ENCODE results near the gene CADPS. TPM values are rescaled to one million over a fixed set of nuclear protein-coding genes. Genes with fewer than 3 reads are reported as not detected.

Gene CADPS
- total and polyA plus RNA-seq, 2 of the 4 experiments (the other 2 are of a cell fraction): not detected

GRCh38 chr3:62672988-62673313, 202.3 kb downstream of the CADPS start:
- in situ Hi-C loops (cut with MboI; ENCODE audit: low sequenced_read_pairs): no loop called here
- no peaks in the 10 kb centered on the region for H3K9me1 ChIP-seq (ENCODE audit: insufficient read depth, low read length)
- no peaks in the 10 kb centered on the region for H3K4me1 ChIP-seq (ENCODE audit: control insufficient read depth, insufficient read depth, low read length)
- no peaks in the 10 kb centered on the region; the same call in 1 of the 2 replicates for H3K27me3 ChIP-seq (ENCODE audit: control insufficient read depth, insufficient read depth, low read length)
- H3K56ac ChIP-seq (ENCODE audit: extremely low read depth, insufficient read depth, low read length): no peak overlapping the region
- H3K4me3 ChIP-seq (ENCODE audit: insufficient read depth, low read depth, low read length): no peak overlapping the region
- no peak overlapping the region for H2BK20ac ChIP-seq (ENCODE audit: low read depth, low read length)
- intact Hi-C loops (cut with micrococcal nuclease): no loop called here
- H4K5ac ChIP-seq (ENCODE audit: low read depth, low read length): no peak overlapping the region
- H3K79me1 ChIP-seq (ENCODE audit: low read depth in 1 of 2, low read length in 2 of 2): no peaks in the 10 kb centered on the region
- H3K27ac ChIP-seq (ENCODE audit: insufficient read depth, low read length): no peak overlapping the region
- no peak overlapping the region for H3K14ac ChIP-seq (replicated peaks; ENCODE audit: low read depth, low read length)
- H3K9me3 ChIP-seq (ENCODE audit: control insufficient read depth, insufficient read depth, low read length): no peaks in the 10 kb centered on the region
- DNase-seq (no peak), ATAC-seq (ENCODE audit: low read depth) (no peak)
- no peak overlapping the region for H4K91ac ChIP-seq (ENCODE audit: insufficient read depth, low read depth, low read length)
- no peak overlapping the region for H2BK15ac ChIP-seq (ENCODE audit: low read depth, low read length)
- H2BK120ac ChIP-seq (ENCODE audit: low read depth, low read length): no peak overlapping the region
- H3K4ac ChIP-seq (ENCODE audit: low read depth, low read length): no peak overlapping the region
- no peak for TF ChIP-seq CEBPB (IDR thresholded peaks at IDR 0.05; ENCODE audit: low read depth, low read length)
- TF ChIP-seq CTCF (conservative IDR thresholded peaks at IDR 0.05; ENCODE audit: low read depth, low read length): no peak
- no peak for TF ChIP-seq RFX5 (IDR thresholded peaks at IDR 0.05; ENCODE audit: low read depth, low read length)
- TF ChIP-seq ELK1 (IDR thresholded peaks at IDR 0.05; ENCODE audit: borderline replicate concordance, low read depth, low read length): no peak
- no peak for TF ChIP-seq RAD21 (IDR thresholded peaks at IDR 0.05; ENCODE audit: low read length)
- TF ChIP-seq POLR2A (IDR thresholded peaks at IDR 0.05; ENCODE audit: low read depth, low read length): no peak
- TF ChIP-seq BHLHE40 (IDR thresholded peaks at IDR 0.05; ENCODE audit: low read depth, low read length): no peak
- no peaks in the 10 kb centered on the region for H4K20me1 ChIP-seq (ENCODE audit: insufficient read depth, low read length)
- H2BK5ac ChIP-seq (ENCODE audit: low read depth, low read length, poor library complexity, severe bottlenecking): no peak overlapping the region
- H3K36me3 ChIP-seq (ENCODE audit: control insufficient read depth, insufficient read depth, low read length): no peaks in the 10 kb centered on the region
- no peak overlapping the region for H3K23ac ChIP-seq (ENCODE audit: low read depth, low read length)
- CTCF ChIA-PET: no interaction called here
- no peak overlapping the region for H3K9ac ChIP-seq (ENCODE audit: low read depth, low read length)
- no peak overlapping the region for H4K8ac ChIP-seq (ENCODE audit: low read depth in 2 of 2, low read length in 2 of 2)
- H2AK5ac ChIP-seq (ENCODE audit: low read depth, low read length): no peak overlapping the region
- no peak overlapping the region for H3K18ac ChIP-seq (ENCODE audit: low read depth, low read length)
- no peak overlapping the region for H3K4me2 ChIP-seq (ENCODE audit: low read depth, low read length)
- no TSS peak for BruUV-seq (replicated peaks)
- no peak overlapping the region for H2AFZ ChIP-seq (replicated peaks; ENCODE audit: low read length, poor library complexity)
- H2AK9ac ChIP-seq (replicated peaks; ENCODE audit: low read depth, low read length, poor library complexity): no peak overlapping the region
- dilution Hi-C loops (cut with HindIII; ENCODE audit: low sequenced_read_pairs, unreplicated experiment): no loop called here
- POLR2A ChIA-PET (ENCODE audit: unreplicated experiment): no interaction called here
